Small intestine (tissue), 7 donors: ENCODE measurements around the gene LONRF3. TPM values are rescaled to one million over a fixed set of nuclear protein-coding genes. Genes with fewer than 3 reads are reported as not detected.

Experiments
- DNase-seq, 2 donors: peaks; one replicate each; pipeline versions ENCODE4 v3.0.0 to v3.0.0-alpha.2; 2013
- FAIRE-seq: peaks from 2 replicates; lab custom pipeline; 2012; peaks lifted over from hg19 to GRCh38; lab: Jason Lieb, UNC
- H3K27ac ChIP-seq, 3 donors: one replicate each; pipeline ENCODE4 v1.5.1; 2013; ENCODE audit warnings: low read length in 2 of 3, mild to moderate bottlenecking in 2 of 3, control low read depth in 1 of 3, inconsistent platforms in 1 of 3, low read depth in 1 of 3, moderate library complexity in 1 of 3
- H3K27me3 ChIP-seq, 3 donors: one replicate each; pipeline ENCODE4 v1.6.1; 2013; ENCODE audit warnings: low read length in 3 of 3, inconsistent platforms in 1 of 3; ENCODE audit not compliant: control insufficient read depth in 3 of 3, insufficient read depth in 3 of 3
- H3K36me3 ChIP-seq, 3 donors: one replicate each; pipeline ENCODE4 v1.6.1; 2013; ENCODE audit warnings: low read length in 3 of 3, inconsistent platforms in 1 of 3, low read depth in 1 of 3, mild to moderate bottlenecking in 1 of 3, moderate library complexity in 1 of 3; ENCODE audit not compliant: control insufficient read depth in 3 of 3, insufficient read depth in 2 of 3
- H3K4me1 ChIP-seq, 3 donors: one replicate each; pipeline ENCODE4 v1.6.1; 2013; ENCODE audit warnings: low read length in 2 of 3, inconsistent platforms in 1 of 3, low read depth in 1 of 3, mild to moderate bottlenecking in 1 of 3, moderate library complexity in 1 of 3; ENCODE audit not compliant: control insufficient read depth in 3 of 3, insufficient read depth in 2 of 3
- H3K4me3 ChIP-seq, 3 donors: one replicate each; pipeline ENCODE4 v1.5.1; 2013; ENCODE audit warnings: low read length in 3 of 3, control low read depth in 1 of 3, inconsistent platforms in 1 of 3, low read depth in 1 of 3, mild to moderate bottlenecking in 1 of 3, moderate library complexity in 1 of 3
- H3K9me3 ChIP-seq, 2 donors: one replicate each; pipeline ENCODE4 v1.6.1; 2013; ENCODE audit warnings: low read depth in 1 of 2, low read length in 1 of 2; ENCODE audit not compliant: control insufficient read depth in 2 of 2, insufficient read depth in 1 of 2
- WGBS, 3 donors: extraction: QIAGEN DNeasy Blood & Tissue Kit; methylation state at CpG; one replicate each; pipeline ENCODE4 v1.1.7; 2013; 5-methylcytosine and 5-hydroxymethylcytosine counted together
- polyA plus RNA-seq, 4 donors: library from polyadenylated mRNA; stranded (reverse) in 3 of 4; unstranded in 1 of 4; fragments of 200-250 nt in 3 of 4; fragments of 120-200 nt in 1 of 4; gene quantifications; one replicate each; pipeline versions ENCODE4 v1.2.1 to v1.2.3, GENCODE V29; 2013
- donor health status: healthy with polysubstance abuse.
- donor health status: control.
- donor health status: control.
- donor health status: Bipolar disorder and iron deficiency.
- donor health status: healthy.

LONRF3 gene
- polyA plus RNA-seq, 4 donors = 2.0 to 3.4 (median 2.3) TPM

DNA sequence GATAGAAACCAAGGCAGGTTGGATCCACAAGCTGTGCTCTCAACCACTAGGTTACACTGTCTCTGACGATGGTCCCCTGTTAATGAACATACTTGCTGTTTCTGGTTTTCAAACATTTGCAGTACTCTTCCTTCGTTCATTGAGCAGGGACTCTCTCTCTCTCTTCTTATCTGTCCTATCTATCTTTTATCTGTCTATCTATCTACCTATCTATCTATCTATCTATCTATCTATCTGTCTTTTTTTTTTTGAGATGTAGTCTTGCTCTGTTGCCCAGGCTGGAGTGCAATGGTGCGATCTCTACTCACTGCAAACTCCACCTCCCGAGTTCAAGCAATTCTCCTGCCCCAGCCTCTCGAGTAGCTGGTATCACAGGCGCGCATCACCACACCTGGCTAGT is 89.0 kb downstream of the LONRF3 start:
- Histone ChIP-seq H3K27ac (no peak overlapping the region), H3K36me3 (no peaks in the 10 kb centered on the region), H3K4me3 (no peak overlapping the region), H3K9me3 (no peaks in the 10 kb centered on the region), H3K27me3 (no peaks in the 10 kb centered on the region), H3K4me1 (no peaks in the 10 kb centered on the region)
- FAIRE-seq (no peak), DNase-seq (no peak)
- 83 to 94% (median 89%) methylated on average over 7 of the region's 7 CpGs for WGBS, 3 donors

DNA sequence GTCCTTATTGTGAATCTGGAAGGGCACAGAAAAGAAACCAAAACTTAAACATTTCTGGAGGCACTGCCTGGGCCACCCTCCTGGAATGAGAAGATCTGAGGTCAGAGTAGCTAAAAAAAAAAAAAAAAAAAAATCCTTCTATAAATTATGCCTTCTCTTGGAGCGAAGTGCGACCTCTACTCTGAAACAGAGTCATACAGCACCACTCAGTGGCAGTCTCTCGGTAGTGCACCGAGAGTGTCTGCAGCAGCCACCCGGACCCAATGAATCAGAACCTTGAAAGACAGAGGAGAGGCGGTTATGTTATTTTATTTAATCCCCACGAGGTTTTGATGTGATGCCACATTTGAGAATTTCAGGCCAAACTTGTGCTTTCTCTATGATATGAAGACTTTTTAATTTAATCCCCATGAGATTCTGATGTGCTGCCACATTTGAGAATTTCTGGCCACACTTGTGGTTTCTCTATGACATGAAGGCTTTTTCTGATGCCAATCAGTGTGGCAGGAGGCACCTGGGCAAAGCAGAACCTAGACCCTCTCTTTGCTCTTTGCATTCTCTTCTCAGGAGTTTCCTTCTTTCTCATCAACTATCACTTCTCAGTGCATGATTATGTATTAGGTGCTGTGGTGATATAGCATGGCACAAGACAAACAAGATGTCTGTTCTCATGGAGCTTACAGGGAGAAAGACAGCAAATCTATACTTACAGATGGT is 92.8 kb downstream of the LONRF3 start:
- Histone ChIP-seq H3K4me3 (no peak overlapping the region), H3K27ac (no peak overlapping the region), H3K4me1 (no peaks in the 10 kb centered on the region), H3K27me3 (no peaks in the 10 kb centered on the region), H3K9me3 (no peaks in the 10 kb centered on the region), H3K36me3 (no peaks in the 10 kb centered on the region)
- WGBS, 3 donors = 3 to 5% (median 4%) methylated on average over 7 of the region's 7 CpGs
- peak; percentile 49 to 52 for DNase-seq
- no peak for FAIRE-seq

Other genes with a start within 250 kb of the LONRF3 start
- gene IL13RA1, start 247.0 kb upstream of the LONRF3 start, polyA plus RNA-seq = 10 to 100 TPM; 33.6 to 73.6 (median 36.1) TPM
- gene ZCCHC12, start 150.8 kb upstream of the LONRF3 start, polyA plus RNA-seq = 1 to 10 TPM in 1 of 4 donors, under 1 TPM in 1, not detected in 2; 0.25 to 1.8 TPM
- gene CT47C1, start 98.4 kb downstream of the LONRF3 start, polyA plus RNA-seq = not detected
- under 1 TPM in 1 of 4 donors, not detected in 3; 0.07 TPM for gene KIAA1210, start 153.2 kb downstream of the LONRF3 start, polyA plus RNA-seq